H1 (cell line): Measurements from ENCODE around the gene NRROS. TPM values are rescaled to one million over a fixed set of nuclear protein-coding genes. Genes with fewer than 3 reads are reported as not detected.

Experiments used
- CTCF ChIA-PET: fragments of 300-600 bp; sonication (Branson Sonifier 250); formaldehyde crosslinking; loops from one replicate; lab custom pipeline; 2021; ENCODE audit not compliant: partially characterized antibody; lab: Charles Lee
- POLR2A ChIA-PET: fragments of 300-600 bp; sonication (Branson Sonifier 250); formaldehyde crosslinking; loops from one replicate; lab custom pipeline; 2021; ENCODE audit warnings: inconsistent platforms; ENCODE audit not compliant: partially characterized antibody; lab: Charles Lee
- DNase-seq, 2 experiments: peaks; one replicate each; pipeline versions ENCODE4 v3.0.0 to v3.0.0-alpha.2; 2010 to 2022; ENCODE audit warnings: low spot score in 2 of 2, low read depth in 1 of 2, mixed read lengths in 1 of 2
- FAIRE-seq: peaks from 2 replicates; lab custom pipeline; 2011; peaks lifted over from hg19 to GRCh38; lab: Jason Lieb, UNC
- H2AFZ ChIP-seq: 2 replicates; pipeline ENCODE4 v1.8.1; 2012; ENCODE audit warnings: low read length, inconsistent platforms
- H2AK5ac ChIP-seq: 2 replicates; pipeline ENCODE4 v1.6.1; 2013; ENCODE audit warnings: low read depth, low read length
- H2BK120ac ChIP-seq: replicated peaks from 2 replicates; pipeline ENCODE3; 2013; ENCODE audit warnings: low read depth, low read length, inconsistent platforms
- H2BK12ac ChIP-seq: 2 replicates; pipeline ENCODE4 v1.6.1; 2013; ENCODE audit warnings: low read depth, low read length
- H2BK15ac ChIP-seq: 2 replicates; pipeline ENCODE4 v1.6.1; 2013; ENCODE audit warnings: low read length
- H2BK20ac ChIP-seq: 2 replicates; pipeline ENCODE4 v1.6.1; 2013; ENCODE audit warnings: low read length
- H2BK5ac ChIP-seq: 2 replicates; pipeline ENCODE4 v1.6.1; 2013; ENCODE audit warnings: low read depth, low read length
- H3K14ac ChIP-seq: 2 replicates; pipeline ENCODE4 v1.6.1; 2013; ENCODE audit warnings: inconsistent platforms; ENCODE audit not compliant: insufficient read length
- H3K18ac ChIP-seq: 2 replicates; pipeline ENCODE4 v1.6.1; 2013; ENCODE audit warnings: low read length; ENCODE audit errors: extremely low read depth
- H3K23ac ChIP-seq: 2 replicates; pipeline ENCODE4 v1.6.1; 2013; ENCODE audit warnings: inconsistent platforms; ENCODE audit not compliant: insufficient read length
- H3K23me2 ChIP-seq: 2 replicates; pipeline ENCODE4 v1.6.1; 2013; ENCODE audit warnings: low read depth, low read length
- H3K27ac ChIP-seq: 2 replicates; pipeline ENCODE4 v1.6.1; 2011; ENCODE audit warnings: low read depth, low read length, inconsistent platforms
- H3K27me3 ChIP-seq, 4 experiments: replicated peaks in 1 of 4; 1 replicate in 1 of 4; 2 replicates in 3 of 4; pipeline versions ENCODE4 v1.6.1 to v1.8.1; 2011 to 2013; ENCODE audit warnings: low read length in 3 of 4, mild to moderate bottlenecking in 3 of 4, inconsistent platforms in 2 of 4, mixed read lengths in 2 of 4, moderate library complexity in 1 of 4; ENCODE audit not compliant: control insufficient read depth in 3 of 4, insufficient read depth in 3 of 4; ENCODE audit errors: extremely low read depth in 1 of 4
- H3K36me3 ChIP-seq, 4 experiments: 2 replicates each; pipeline versions ENCODE4 v1.6.1 to v1.8.1; 2011 to 2013; ENCODE audit warnings: mild to moderate bottlenecking in 4 of 4, low read length in 3 of 4, moderate library complexity in 2 of 4, control low read depth in 1 of 4, inconsistent platforms in 1 of 4; ENCODE audit not compliant: insufficient read depth in 4 of 4, control insufficient read depth in 2 of 4
- H3K4ac ChIP-seq: replicated peaks from 2 replicates; pipeline ENCODE3; 2013; ENCODE audit warnings: low read length, low read depth, mixed read lengths, inconsistent platforms; ENCODE audit not compliant: insufficient read length
- H3K4me1 ChIP-seq, 4 experiments: replicated peaks in 1 of 4; 1 replicate in 1 of 4; 2 replicates in 3 of 4; pipeline versions ENCODE4 v1.6.1 to v1.8.1; 2011 to 2013; ENCODE audit warnings: low read length in 3 of 4, inconsistent platforms in 2 of 4, mixed read lengths in 1 of 4; ENCODE audit not compliant: insufficient read depth in 4 of 4, control insufficient read depth in 3 of 4
- H3K4me2 ChIP-seq, 2 experiments: 2 replicates each; pipeline versions ENCODE4 v1.6.1 to v1.8.1; 2011 to 2013; ENCODE audit warnings: low read depth in 2 of 2, low read length in 2 of 2, control low read depth in 1 of 2, inconsistent platforms in 1 of 2, mild to moderate bottlenecking in 1 of 2; ENCODE audit not compliant: insufficient read depth in 1 of 2
- H3K4me3 ChIP-seq, 4 experiments: fragments of 200-600, 300-600 bp in 1 of 4; sonication (generic), shearing (Covaris generic), sonication (Bioruptor Twin) in 1 of 4; 2 replicates each; pipeline versions ENCODE4 v1.5.1 to v1.8.1; 2011 to 2016; ENCODE audit warnings: low read length in 4 of 4, low read depth in 3 of 4, control low read depth in 2 of 4, inconsistent platforms in 2 of 4, mild to moderate bottlenecking in 2 of 4, mixed read lengths in 1 of 4, moderate library complexity in 1 of 4; ENCODE audit not compliant: insufficient read depth in 2 of 4; ENCODE audit errors: extremely low read depth in 1 of 4
- H3K56ac ChIP-seq: replicated peaks from 2 replicates; pipeline ENCODE3; 2013; ENCODE audit warnings: low read depth, mild to moderate bottlenecking, mixed read lengths, low read length, inconsistent platforms; ENCODE audit not compliant: insufficient read length
- H3K79me1 ChIP-seq: 2 replicates; pipeline ENCODE4 v1.6.1; 2013; ENCODE audit warnings: low read depth, low read length, control low read depth
- H3K79me2 ChIP-seq, 2 experiments: 2 replicates each; pipeline versions ENCODE4 v1.6.1 to v1.8.1; 2012 to 2013; ENCODE audit warnings: low read length in 2 of 2, mild to moderate bottlenecking in 2 of 2, inconsistent platforms in 1 of 2; ENCODE audit not compliant: insufficient read depth in 2 of 2, control insufficient read depth in 1 of 2
- H3K9ac ChIP-seq, 4 experiments: replicated peaks in 1 of 4; 1 replicate in 1 of 4; 2 replicates in 3 of 4; pipeline versions ENCODE4 v1.6.1 to v1.8.1; 2011 to 2013; ENCODE audit warnings: low read depth in 3 of 4, low read length in 3 of 4, control low read depth in 2 of 4, mild to moderate bottlenecking in 2 of 4, moderate library complexity in 2 of 4, inconsistent platforms in 1 of 4; ENCODE audit errors: extremely low read depth in 1 of 4
- H3K9me3 ChIP-seq, 2 experiments: 2 replicates each; pipeline versions ENCODE4 v1.6.1 to v1.8.1; 2012 to 2013; ENCODE audit warnings: mild to moderate bottlenecking in 2 of 2, moderate library complexity in 2 of 2, control low read depth in 1 of 2, inconsistent platforms in 1 of 2, low read depth in 1 of 2, low read length in 1 of 2, mixed read lengths in 1 of 2; ENCODE audit not compliant: insufficient read depth in 2 of 2
- H4K20me1 ChIP-seq, 2 experiments: replicated peaks in 1 of 2; 2 replicates each; pipeline versions ENCODE3 to v1.8.1; 2011 to 2013; ENCODE audit warnings: inconsistent platforms in 2 of 2, low read length in 2 of 2, mild to moderate bottlenecking in 1 of 2; ENCODE audit not compliant: insufficient read depth in 2 of 2, control insufficient read depth in 1 of 2
- H4K5ac ChIP-seq: 2 replicates; pipeline ENCODE4 v1.6.1; 2013; ENCODE audit warnings: low read length, low read depth, mixed read lengths, inconsistent platforms; ENCODE audit not compliant: insufficient read length
- H4K8ac ChIP-seq: 2 replicates; pipeline ENCODE4 v1.8.0; 2013; ENCODE audit warnings: mild to moderate bottlenecking, moderate library complexity, low read length, inconsistent platforms; ENCODE audit not compliant: insufficient read depth; ENCODE audit errors: extremely low read depth
- H4K91ac ChIP-seq: replicated peaks from 2 replicates; pipeline ENCODE3; 2013; ENCODE audit warnings: low read length, mixed read lengths, inconsistent platforms; ENCODE audit not compliant: insufficient read length
- CEBPB ChIP-seq: IDR thresholded peaks from 2 replicates; pipeline ENCODE4 v1.6.1; 2012; ENCODE audit warnings: low read depth, low read length
- CREB1 ChIP-seq: IDR thresholded peaks from 2 replicates; pipeline ENCODE4 v1.6.1; 2012; ENCODE audit warnings: inconsistent platforms
- GTF2F1 ChIP-seq: IDR thresholded peaks from 2 replicates; pipeline ENCODE4 v1.6.1; 2012; ENCODE audit warnings: low read depth, low read length, improper control_type of control experiment, borderline replicate concordance
- JUND ChIP-seq: IDR thresholded peaks from 2 replicates; pipeline ENCODE4 v1.6.1; 2011; ENCODE audit warnings: mild to moderate bottlenecking, improper control_type of control experiment, low read length
- SIN3A ChIP-seq, 2 experiments: IDR thresholded peaks in 1 of 2; conservative IDR thresholded peaks in 1 of 2; 2 replicates each; pipeline ENCODE4 v1.6.1; 2011 to 2012; ENCODE audit warnings: low read length in 2 of 2, improper control_type of control experiment in 1 of 2, low read depth in 1 of 2, mild to moderate bottlenecking in 1 of 2
- WGBS, 2 experiments: shearing (Covaris generic) in 1 of 2; methylation state at CpG; one replicate each; pipeline versions ENCODE4 v1.1.6 to v1.1.7; 2013 to 2015; ENCODE audit warnings: low lambda C conversion rate in 2 of 2, mixed read lengths in 2 of 2, inconsistent platforms in 1 of 2, low coverage in 1 of 2, missing lambda C conversion rate in 1 of 2; ENCODE audit not compliant: insufficient replicate concordance in 2 of 2, insufficient coverage in 1 of 2, insufficient read length in 1 of 2; ENCODE audit errors: extremely low coverage in 1 of 2, missing lambda C conversion rate in 1 of 2; 5-methylcytosine and 5-hydroxymethylcytosine counted together
- polyA plus RNA-seq, 7 experiments: library from polyadenylated mRNA; depleted of rRNA in 3 of 7; stranded (reverse) in 5 of 7; unstranded in 2 of 7; fragments of >200 nt in 5 of 7; fragments of 200-250 nt in 2 of 7; gene quantifications; 1 replicate in 5 of 7; 2 replicates in 1 of 7; 4 replicates in 1 of 7; pipeline versions ENCODE4 v1.2.1 to v1.2.3, GENCODE V29; 2011 to 2013; ENCODE audit warnings: missing spikeins in 2 of 7, mixed read lengths in 2 of 7
- total RNA-seq: library from RNA; stranded (reverse); fragmentation: NEBNext Ultra II Directional; extraction: Animal tissue kit (Norgen Biotek cat#: 25700); gene quantifications from 2 replicates; pipeline ENCODE4 v1.2.1, GENCODE V29; 2021

NRROS gene
- total and polyA plus RNA-seq, 2 of the 8 experiments (the other 6 are each of a cell fraction or from before 2014, with no cell fraction given), result 5.3 to 7.3 TPM

- no peak overlapping the region for H2AK5ac ChIP-seq
- H2AFZ ChIP-seq, result no peak overlapping the region
- peaks cover 0 to 2% (median 0%) of the 10 kb centered on the region in 4 experiments; a peak in 1 of 7 replicates for H3K4me1 ChIP-seq
- no peak overlapping the region for H2BK120ac ChIP-seq
- FAIRE-seq (no peak), DNase-seq (peak in 1 of 2 experiments; percentile 2)
- no peaks in the 10 kb centered on the region for H3K79me1 ChIP-seq
- H2BK5ac ChIP-seq, result no peak overlapping the region
- no peak overlapping the region for H3K14ac ChIP-seq
- no peak overlapping the region for H3K9ac ChIP-seq
- H3K4ac ChIP-seq, result no peak overlapping the region
- no peak overlapping the region for H3K18ac ChIP-seq
- no peak overlapping the region for H4K8ac ChIP-seq
- no peak overlapping the region for H2BK12ac ChIP-seq
- H3K27ac ChIP-seq, result no peak overlapping the region
- no peaks in the 10 kb centered on the region for H3K36me3 ChIP-seq
- H4K5ac ChIP-seq, result no peak overlapping the region
- H3K4me2 ChIP-seq, result no peak overlapping the region
- H2BK20ac ChIP-seq, result no peak overlapping the region
- H3K27me3 ChIP-seq, result no peaks in the 10 kb centered on the region; a peak in 1 of 7 replicates
- H4K20me1 ChIP-seq, result no peaks in the 10 kb centered on the region
- no peak overlapping the region for H2BK15ac ChIP-seq
- H3K4me3 ChIP-seq, result no peak overlapping the region
- POLR2A ChIA-PET, result no interaction called here
- CTCF ChIA-PET, result interaction anchor here (1.0 to 1.5 kb wide), 3 partner anchors 37 to 81 kb away, joined by 3 to 5 read pairs (median 3); no protein-coding TSS in a partner anchor
- no peaks in the 10 kb centered on the region for H3K23me2 ChIP-seq
- no peak overlapping the region for H3K56ac ChIP-seq
- H3K9me3 ChIP-seq, result no peaks in the 10 kb centered on the region
- no peak overlapping the region for H3K23ac ChIP-seq
- H3K79me2 ChIP-seq, result no peaks in the 10 kb centered on the region
- no peak overlapping the region for H4K91ac ChIP-seq
- 93% methylated on average over 13 of the region's 13 CpGs; no CpG with 5 or more reads in 1 of the 2 experiments for WGBS, 2 experiments
- no peak for TF ChIP-seq CREB1
- no peak for TF ChIP-seq CEBPB
- no peak for TF ChIP-seq GTF2F1
- no peak for TF ChIP-seq SIN3A (conservative IDR thresholded peaks at IDR 0.05 in 1 of 2, IDR thresholded peaks at IDR 0.05 in 1 of 2; ENCODE audit: low read depth in 1 of 2, low read length in 2 of 2)
- no peak for TF ChIP-seq JUND
Measured at GRCh38 chr3:196604548-196604947, 34.9 kb upstream of the NRROS start.
